ENCODE measurements around the gene RIBC2. TPM values are rescaled to one million over a fixed set of nuclear protein-coding genes. Genes with fewer than 3 reads are reported as not detected.

Gene RIBC2
- total and polyA plus RNA-seq, 2 of the 13 experiments (the other 11 are each of a cell fraction or from before 2014, with no cell fraction given), result 0.55 TPM; not detected in 1

DNA sequence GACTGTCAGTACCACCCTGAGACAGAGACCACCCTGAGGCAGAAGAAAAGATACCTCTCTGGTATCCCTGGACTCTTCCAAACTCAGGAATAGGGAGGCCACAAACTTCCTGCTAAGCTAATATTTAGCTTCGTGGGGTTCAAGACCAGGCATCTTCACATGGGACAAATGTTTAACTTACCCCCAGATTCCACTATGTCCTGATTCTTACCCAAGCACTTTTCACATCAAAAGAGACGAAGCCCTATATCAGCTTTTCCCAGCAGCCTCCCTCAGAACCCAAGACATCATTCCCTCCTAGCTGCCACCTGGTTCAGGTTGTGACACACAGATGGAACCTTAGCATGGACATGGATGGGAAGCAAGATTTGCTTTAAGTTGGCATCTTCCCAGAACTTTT, 32.1 kb upstream of the RIBC2 start:
- in situ Hi-C loops (cut with HindIII; ENCODE audit: extremely low pct_ligation_motif_present, low pct_unique_long_range_greater_than_20kb), result no loop called here
- CTCF ChIA-PET (ENCODE audit: low intra/inter-chr PET ratio, low total read pairs), result no interaction called here
- POLR2A ChIA-PET, result no interaction called here

DNA sequence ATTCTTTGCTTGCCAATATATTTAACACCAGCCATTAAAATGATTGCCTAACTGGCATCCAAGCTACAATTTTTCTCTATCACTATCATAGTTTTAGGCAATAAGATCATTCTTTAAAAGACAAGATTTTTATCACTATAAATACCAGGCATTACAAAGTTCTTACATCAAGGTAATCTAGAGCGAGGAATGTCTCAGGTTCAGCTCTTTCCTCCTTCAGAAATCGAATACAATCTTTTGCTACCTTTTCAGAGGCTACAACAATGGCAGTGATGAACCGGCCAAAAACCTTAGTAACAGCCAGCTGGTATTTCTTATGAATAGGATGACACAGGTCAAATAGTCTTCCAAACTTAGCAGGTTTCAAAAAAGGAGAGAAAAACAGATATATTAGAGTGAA, 23.9 kb upstream of the RIBC2 start:
- H3K27ac ChIP-seq (ENCODE audit: extremely low read length, insufficient read depth, low read length), result no peak overlapping the region
- no peak overlapping the region for H2AFZ ChIP-seq (ENCODE audit: low read length)
- no peaks in the 10 kb centered on the region for H3K36me3 ChIP-seq (replicated peaks in 1 of 2; ENCODE audit: control insufficient read depth in 1 of 2, insufficient read depth in 2 of 2, low read length in 2 of 2)
- no peak overlapping the region for H3K9ac ChIP-seq (ENCODE audit: insufficient read depth, low read depth, low read length)
- POLR2A ChIA-PET, result no interaction called here
- no TSS peak for BruUV-seq (replicated peaks)
- CTCF ChIA-PET (ENCODE audit: low intra/inter-chr PET ratio, low total read pairs), result no interaction called here
- ATAC-seq (no peak), FAIRE-seq (no peak), DNase-seq (ENCODE audit: low spot score) (no peak)
- no peaks in the 10 kb centered on the region for H3K79me2 ChIP-seq (ENCODE audit: insufficient read depth, low read length)
- H4K20me1 ChIP-seq (ENCODE audit: insufficient read depth, low read length), result no peaks in the 10 kb centered on the region
- WGBS (ENCODE audit: low lambda C conversion rate), result 3% methylated on average over 3 of the region's 3 CpGs
- no peak overlapping the region for H3K4me3 ChIP-seq (replicated peaks in 1 of 3; ENCODE audit: insufficient read depth in 1 of 3, low read depth in 2 of 3, low read length in 3 of 3)
- H3K4me2 ChIP-seq (ENCODE audit: low read depth, low read length), result no peak overlapping the region
- no peaks in the 10 kb centered on the region for H3K9me3 ChIP-seq (ENCODE audit: low read length)
- in situ Hi-C loops (cut with HindIII; ENCODE audit: extremely low pct_ligation_motif_present, low pct_unique_long_range_greater_than_20kb), result no loop called here
- intact Hi-C loops (cut with micrococcal nuclease; ENCODE audit: unreplicated experiment), result no loop called here
- no peaks in the 10 kb centered on the region for H3K4me1 ChIP-seq (ENCODE audit: insufficient read depth, low read length)
- no peaks in the 10 kb centered on the region; a peak in 1 of 5 replicates for H3K27me3 ChIP-seq (ENCODE audit: control insufficient read depth in 1 of 2, insufficient read depth in 2 of 2, low read length in 2 of 2)
- TF ChIP-seq ZNF326 (CRISPR knock-in tag; IDR thresholded peaks at IDR 0.05; ENCODE audit: borderline replicate concordance), result no peak
- TF ChIP-seq ZSCAN21 (CRISPR knock-in tag; IDR thresholded peaks at IDR 0.05; ENCODE audit: borderline replicate concordance), result no peak
- no peak for TF ChIP-seq MIER3 (CRISPR knock-in tag; IDR thresholded peaks at IDR 0.05; ENCODE audit: borderline replicate concordance)
- no peak for TF ChIP-seq GTF2F1 (IDR thresholded peaks at IDR 0.05; ENCODE audit: low read length)
- TF ChIP-seq FOXA3 (CRISPR knock-in tag; IDR thresholded peaks at IDR 0.05), result no peak
- TF ChIP-seq, protein P1, sequence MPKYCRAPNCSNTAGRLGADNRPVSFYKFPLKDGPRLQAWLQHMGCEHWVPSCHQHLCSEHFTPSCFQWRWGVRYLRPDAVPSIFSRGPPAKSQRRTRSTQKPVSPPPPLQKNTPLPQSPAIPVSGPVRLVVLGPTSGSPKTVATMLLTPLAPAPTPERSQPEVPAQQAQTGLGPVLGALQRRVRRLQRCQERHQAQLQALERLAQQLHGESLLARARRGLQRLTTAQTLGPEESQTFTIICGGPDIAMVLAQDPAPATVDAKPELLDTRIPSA (CRISPR knock-in tag; IDR thresholded peaks at IDR 0.05; ENCODE audit: borderline replicate concordance), result no peak
- no peak for TF ChIP-seq U2AF2 (IDR thresholded peaks at IDR 0.05; ENCODE audit: low read depth, low read length)
- no peak for TF ChIP-seq HDAC6 (IDR thresholded peaks at IDR 0.05; ENCODE audit: low read depth, low read length)
- no peak for TF ChIP-seq XRCC5 (optimal IDR thresholded peaks at IDR 0.05; ENCODE audit: low read length)
- TF ChIP-seq ZNF335 (CRISPR knock-in tag; IDR thresholded peaks at IDR 0.05), result no peak
- TF ChIP-seq ZNF7 (CRISPR knock-in tag; IDR thresholded peaks at IDR 0.05), result no peak
- no peak for TF ChIP-seq MLLT10 (CRISPR knock-in tag; IDR thresholded peaks at IDR 0.05)
- TF ChIP-seq CREM (IDR thresholded peaks at IDR 0.05), result no peak
- no peak for TF ChIP-seq CREM (CRISPR knock-in tag; IDR thresholded peaks at IDR 0.05)
- TF ChIP-seq ZBTB3 (CRISPR knock-in tag; IDR thresholded peaks at IDR 0.05; ENCODE audit: borderline replicate concordance, low read depth), result no peak

More for the DNA sequence above, 32.1 kb upstream of the RIBC2 start:
- Histone ChIP-seq H3K36me3 (replicated peaks in 1 of 2; ENCODE audit: control insufficient read depth in 1 of 2, insufficient read depth in 2 of 2, low read length in 2 of 2) (no peaks in the 10 kb centered on the region), H3K9ac (ENCODE audit: insufficient read depth, low read depth, low read length) (no peak overlapping the region), H4K20me1 (ENCODE audit: insufficient read depth, low read length) (no peaks in the 10 kb centered on the region), H3K4me1 (ENCODE audit: insufficient read depth, low read length) (no peaks in the 10 kb centered on the region), H3K27me3 (ENCODE audit: control insufficient read depth in 1 of 2, insufficient read depth in 2 of 2, low read length in 2 of 2) (no peaks in the 10 kb centered on the region; a peak in 1 of 5 replicates), H3K4me3 (replicated peaks in 1 of 3; ENCODE audit: insufficient read depth in 1 of 3, low read depth in 2 of 3, low read length in 3 of 3) (no peak overlapping the region), H3K79me2 (ENCODE audit: insufficient read depth, low read length) (no peaks in the 10 kb centered on the region), H3K4me2 (ENCODE audit: low read depth, low read length) (no peak overlapping the region), H3K9me3 (ENCODE audit: low read length) (no peaks in the 10 kb centered on the region), H3K27ac (ENCODE audit: extremely low read length, insufficient read depth, low read length) (no peak overlapping the region), H2AFZ (ENCODE audit: low read length) (no peak overlapping the region)
- no peak for ATAC-seq
- WGBS (ENCODE audit: low lambda C conversion rate), result 0% methylated on average over 2 of the region's 2 CpGs
- intact Hi-C loops (cut with micrococcal nuclease; ENCODE audit: unreplicated experiment), result no loop called here
- FAIRE-seq, result no peak
- no TSS peak for BruUV-seq (replicated peaks)
- DNase-seq (ENCODE audit: low spot score), result no peak
- TF ChIP-seq, protein P2, sequence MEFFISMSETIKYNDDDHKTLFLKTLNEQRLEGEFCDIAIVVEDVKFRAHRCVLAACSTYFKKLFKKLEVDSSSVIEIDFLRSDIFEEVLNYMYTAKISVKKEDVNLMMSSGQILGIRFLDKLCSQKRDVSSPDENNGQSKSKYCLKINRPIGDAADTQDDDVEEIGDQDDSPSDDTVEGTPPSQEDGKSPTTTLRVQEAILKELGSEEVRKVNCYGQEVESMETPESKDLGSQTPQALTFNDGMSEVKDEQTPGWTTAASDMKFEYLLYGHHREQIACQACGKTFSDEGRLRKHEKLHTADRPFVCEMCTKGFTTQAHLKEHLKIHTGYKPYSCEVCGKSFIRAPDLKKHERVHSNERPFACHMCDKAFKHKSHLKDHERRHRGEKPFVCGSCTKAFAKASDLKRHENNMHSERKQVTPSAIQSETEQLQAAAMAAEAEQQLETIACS (CRISPR knock-in tag; IDR thresholded peaks at IDR 0.05), result no peak
- TF ChIP-seq ELK4 (CRISPR knock-in tag; IDR thresholded peaks at IDR 0.05; ENCODE audit: borderline replicate concordance) (no peak), HCFC1 (IDR thresholded peaks at IDR 0.05; ENCODE audit: low read depth, low read length) (no peak)

Data from HepG2 (cell line).